Heart right ventricle (tissue), 16 donors: ENCODE data around the gene RAD9A. TPM values are rescaled to one million over a fixed set of nuclear protein-coding genes. Genes with fewer than 3 reads are reported as not detected.

Source experiments
- ATAC-seq, 8 donors: fragments of 200-7000 bp; cut with Tn5 transposase; one replicate each; pipeline ENCODE4 v1.9.1; 2020; ENCODE audit warnings: mild to moderate bottlenecking in 8 of 8, moderate library complexity in 8 of 8, moderate number of reproducible peaks in 1 of 8
- DNase-seq, 2 donors: peaks; one replicate each; pipeline ENCODE4 v3.0.0-alpha.2; 2020
- H3K27ac ChIP-seq, 10 donors: fragments of 200-600 bp; sonication (generic) in 2 of 10; one replicate each; pipeline versions ENCODE4 v1.5.0 to v1.8.0; 2020 to 2022; ENCODE audit warnings: mild to moderate bottlenecking in 3 of 10
- H3K27me3 ChIP-seq, 7 donors: fragments of 200-600 bp; one replicate each; pipeline ENCODE4 v1.8.0; 2021 to 2022; ENCODE audit warnings: mild to moderate bottlenecking in 2 of 7
- H3K36me3 ChIP-seq, 9 donors: fragments of 200-600 bp; sonication (generic) in 1 of 9; one replicate each; pipeline versions ENCODE4 v1.5.0 to v1.8.0; 2020 to 2022; ENCODE audit warnings: mild to moderate bottlenecking in 2 of 9
- H3K4me1 ChIP-seq, 9 donors: fragments of 200-600 bp; sonication (generic) in 1 of 9; one replicate each; pipeline versions ENCODE4 v1.5.0 to v1.8.0; 2020 to 2022; ENCODE audit warnings: mild to moderate bottlenecking in 4 of 9
- H3K4me3 ChIP-seq, 10 donors: fragments of 200-600 bp; sonication (generic) in 2 of 10; one replicate each; pipeline versions ENCODE4 v1.5.0 to v1.8.0; 2020 to 2022; ENCODE audit warnings: mild to moderate bottlenecking in 7 of 10, moderate library complexity in 2 of 10
- H3K9me3 ChIP-seq, 11 donors: fragments of 200-600 bp in 10 of 11; sonication (generic) in 2 of 11; one replicate each; pipeline versions ENCODE4 v1.5.0 to v1.8.0; 2013 to 2022; ENCODE audit warnings: mild to moderate bottlenecking in 2 of 11, control low read depth in 1 of 11, moderate library complexity in 1 of 11
- CTCF ChIP-seq, 9 donors: fragments of 200-600 bp; sonication (generic) in 2 of 9; IDR thresholded peaks; one replicate each; pipeline versions ENCODE4 v1.5.0 to v1.8.0; 2021 to 2022; ENCODE audit warnings: antibody characterized with exemption in 9 of 9, mild to moderate bottlenecking in 5 of 9, moderate library complexity in 1 of 9
- whole genome bisulfite sequencing, 2 donors: extraction: QIAGEN DNeasy Blood & Tissue Kit; methylation state at CpG; one replicate each; pipeline ENCODE4 v1.1.7; 2013; ENCODE audit warnings: inconsistent platforms in 1 of 2; 5-methylcytosine and 5-hydroxymethylcytosine counted together
- intact Hi-C, 10 donors: fragments of 100-400 bp; cut with DNase I; formaldehyde crosslinking; loops; one replicate each; pipeline versions ENCODE4 v1.11.1 to v1.14.2; 2022
- polyA plus RNA-seq, 2 donors: library from polyadenylated mRNA; stranded (reverse); fragments of 200-250 nt; gene quantifications; one replicate each; pipeline ENCODE4 v1.2.3, GENCODE V29; 2013
- total RNA-seq, 10 donors: library from RNA; stranded (reverse); fragmentation: NEBNext Ultra II Directional in 3 of 10; extraction: Animal tissue kit (Norgen Biotek cat#: 25700) in 3 of 10; gene quantifications; one replicate each; pipeline versions ENCODE4 v1.2.1 to v1.2.4, GENCODE V29; 2021 to 2023
- donor health status: Arrhythmogenic right ventricular cardiomyopathy.
- donor health status: ischemic (EF 13 %, LVEDD 7.1; RV severe dilation, severe dysfunction).
- donor health status: healthy with polysubstance abuse.
- donor health status: DM: no; HTN: yes; CAD: no.
- donor health status: DM: no; HTN: no; CAD: no.
- donor health status: ischemic (EF 25% LVEDD 6.9; RV normal size, moderate dysfunction).
- donor health status: ischemic (EF 25% LVEDD 5.7; RV mildly dilated, moderate dysfunction).
- donor health status: healthy.
- donor health status: DM: yes; HTN: yes; CAD: no.
- donor health status: Ischemic cardiomyopathy.
- donor health status: ischemic (EF 35%, LVEDD 5.7; RV mildly dilated, moderate dysfunction).
- donor health status: nonischemic (EF 11% LVEDD 7.7; RV severe dilation, severe dysfunction).
- donor health status: DM: yes; HTN: yes; CAD: no.
- donor health status: PGD.
- donor health status: ischemic (EF 29% LVEDD 5.4; RV normal size, mild dysfunction).
- donor health status: nonischemic (EF 23%, LVEDD 6.1; RV moderate dilation, normal function).

RAD9A gene
- total and polyA plus RNA-seq, 12 donors = 4.8 to 15.0 (median 6.5) TPM

- H3K27me3 ChIP-seq = no peaks in the 10 kb centered on the region
- H3K9me3 ChIP-seq = no peaks in the 10 kb centered on the region
- DNase-seq (no peak), ATAC-seq (no peak)
- H3K4me1 ChIP-seq = peaks cover 17 to 57% (median 42%) of the 10 kb centered on the region in 9 donors
- H3K27ac ChIP-seq = peak overlapping the region in 1 of 10 donors; percentile 27
- 82 to 91% methylated on average over 4 of the region's 4 CpGs for WGBS, 2 donors
- no peak overlapping the region for H3K4me3 ChIP-seq
- intact Hi-C loops = loop anchor here in 4 of 10 donors (5.0 to 10.0 kb wide), 4 partner anchors 32 to 365 kb away; partner anchors contain the start of genes CDK2AP2 (in 2 of the 4), PITPNM1 (in 2 of the 4) and RPS6KB2 (in 1 of the 4)
- no peak for TF ChIP-seq CTCF (IDR thresholded peaks at IDR 0.05)
- H3K36me3 ChIP-seq = peaks cover 0 to 5% (median 0%) of the 10 kb centered on the region in 9 donors
Measured at GRCh38 chr11:67349928-67350465, 41.8 kb upstream of the RAD9A start.

GRCh38 chr11:67351275-67352005 is 40.3 kb upstream of the RAD9A start:
- ATAC-seq (no peak), DNase-seq (peak; percentile 47 to 59)
- H3K27me3 ChIP-seq = no peaks in the 10 kb centered on the region
- peaks cover 25 to 71% (median 56%) of the 10 kb centered on the region in 9 donors for H3K4me1 ChIP-seq
- no peaks in the 10 kb centered on the region for H3K9me3 ChIP-seq
- intact Hi-C loops = loop anchor here in 6 of 10 donors (1.0 to 10.0 kb wide), 7 partner anchors 31 to 363 kb away; partner anchors contain the start of genes CDK2AP2 (in 3 of the 6), PITPNM1 (in 2 of the 6) and RPS6KB2 (in 1 of the 6)
- H3K27ac ChIP-seq = peak overlapping the region in 8 of 10 donors; percentile 51 to 100 (median 98)
- peak; percentile 91 to 98 (median 96) for TF ChIP-seq CTCF (IDR thresholded peaks at IDR 0.05)
- WGBS, 2 donors = 52 to 55% methylated on average over 11 of the region's 11 CpGs
- peaks cover 0 to 5% (median 0%) of the 10 kb centered on the region in 9 donors for H3K36me3 ChIP-seq
- H3K4me3 ChIP-seq = peak overlapping the region in 5 of 10 donors; percentile 0 to 97 (median 79)

- TF ChIP-seq CTCF (IDR thresholded peaks at IDR 0.05) = no peak
- peaks cover 31 to 84% (median 66%) of the 10 kb centered on the region in 9 donors for H3K4me1 ChIP-seq
- peak overlapping the region; percentile 62 to 97 (median 74) for H3K4me3 ChIP-seq
- no peaks in the 10 kb centered on the region for H3K9me3 ChIP-seq
- ATAC-seq (peak; percentile 2 to 26 (median 16)), DNase-seq (peak; percentile 27 to 40)
- H3K27me3 ChIP-seq = no peaks in the 10 kb centered on the region
- 9 to 12% methylated on average over 25 of the region's 25 CpGs for WGBS, 2 donors
- peaks cover 0 to 5% (median 0%) of the 10 kb centered on the region in 9 donors for H3K36me3 ChIP-seq
- intact Hi-C loops = loop anchor here in 5 of 10 donors (2.0 to 10.0 kb wide), 5 partner anchors 32 to 362 kb away; partner anchors contain the start of genes CDK2AP2 (in 3 of the 5), PITPNM1 (in 2 of the 5) and RPS6KB2 (in 1 of the 5)
- H3K27ac ChIP-seq = peak overlapping the region; percentile 94 to 100 (median 99)
Measured at GRCh38 chr11:67352546-67353316, 39.1 kb upstream of the RAD9A start.
